ENCODE measurements around the gene ZCCHC10.

GRCh38 chr5:132999246-132999645 lies 27.1 kb downstream of the ZCCHC10 start:
- TF ChIP-seq CTCF (IDR thresholded peaks at IDR 0.05) (no peak), POLR2AphosphoS5 (IDR thresholded peaks at IDR 0.05) (no peak), POLR2A (IDR thresholded peaks at IDR 0.05) (no peak)

All from transverse colon (tissue), 4 donors.